ENCODE results near the gene CCDC144A.
"Not testable (repeated sequence)": the region's sequence is repeated elsewhere in the genome, so short reads cannot be mapped to it uniquely, and the experiment has no call there.

CCDC144A gene

GRCh38 chr17:16758177-16758576 is 68.1 kb downstream of the CCDC144A start:
- DNase-seq = not testable (repeated sequence)

- not testable (repeated sequence) for DNase-seq
Measured at GRCh38 chr17:16768290-16769175, 78.5 kb downstream of the CCDC144A start.

- DNase-seq = not testable (repeated sequence)
Measured at GRCh38 chr17:16772394-16773145, 82.5 kb downstream of the CCDC144A start.

GRCh38 chr17:16773146-16773522 is 83.1 kb downstream of the CCDC144A start:
- not testable (repeated sequence) for DNase-seq

- DNase-seq = not testable (repeated sequence)
Measured at GRCh38 chr17:16787851-16788250, 97.8 kb downstream of the CCDC144A start.

- DNase-seq = not testable (repeated sequence)
Measured at GRCh38 chr17:16788889-16789536, 99.0 kb downstream of the CCDC144A start.

GRCh38 chr17:16789622-16790021 is 99.6 kb downstream of the CCDC144A start:
- DNase-seq = not testable (repeated sequence)

- DNase-seq = not testable (repeated sequence)
Measured at GRCh38 chr17:16790313-16790871, 100.4 kb downstream of the CCDC144A start.

- not testable (repeated sequence) for DNase-seq
Measured at GRCh38 chr17:16794215-16794614, 104.2 kb downstream of the CCDC144A start.

GRCh38 chr17:16795894-16796293 is 105.9 kb downstream of the CCDC144A start:
- DNase-seq = not testable (repeated sequence)

GRCh38 chr17:16804851-16805250 is 114.8 kb downstream of the CCDC144A start:
- not testable (repeated sequence) for DNase-seq

- DNase-seq = not testable (repeated sequence)
Measured at GRCh38 chr17:16806599-16806998, 116.6 kb downstream of the CCDC144A start.

- not testable (repeated sequence) for DNase-seq
Measured at GRCh38 chr17:16807620-16808019, 117.6 kb downstream of the CCDC144A start.

- not testable (repeated sequence) for DNase-seq
Measured at GRCh38 chr17:16810236-16810635, 120.2 kb downstream of the CCDC144A start.

GRCh38 chr17:16812126-16812525 is 122.1 kb downstream of the CCDC144A start:
- DNase-seq = not testable (repeated sequence)

- DNase-seq = no peak
Measured at GRCh38 chr17:16814439-16814838, 124.4 kb downstream of the CCDC144A start.

GRCh38 chr17:16817201-16817600 is 127.2 kb downstream of the CCDC144A start:
- DNase-seq = no peak

- DNase-seq = not testable (repeated sequence)
Measured at GRCh38 chr17:16817940-16818339, 127.9 kb downstream of the CCDC144A start.

- DNase-seq = no peak
Measured at GRCh38 chr17:16818340-16818739, 128.3 kb downstream of the CCDC144A start.

- no peak for DNase-seq
Measured at GRCh38 chr17:16818821-16819683, 129.0 kb downstream of the CCDC144A start.

- no peak for DNase-seq
Measured at GRCh38 chr17:16820161-16820877, 130.3 kb downstream of the CCDC144A start.

Measured in GOT3 (cell line).